Stimulated activated CD8-positive, alpha-beta memory T cell treated with anti-CD3 and anti-CD28 coated beads, Interleukin-4, amount 100 ng/mL, for 1 hour (primary cell): Measurements from ENCODE around the gene GOLGA7B.

Experiments used
- DNase-seq, 2 donors: peaks; one replicate each; pipeline ENCODE4 v3.0.0-alpha.2; 2020; ENCODE audit warnings: low read depth in 2 of 2, low spot score in 1 of 2

Gene GOLGA7B

DNA sequence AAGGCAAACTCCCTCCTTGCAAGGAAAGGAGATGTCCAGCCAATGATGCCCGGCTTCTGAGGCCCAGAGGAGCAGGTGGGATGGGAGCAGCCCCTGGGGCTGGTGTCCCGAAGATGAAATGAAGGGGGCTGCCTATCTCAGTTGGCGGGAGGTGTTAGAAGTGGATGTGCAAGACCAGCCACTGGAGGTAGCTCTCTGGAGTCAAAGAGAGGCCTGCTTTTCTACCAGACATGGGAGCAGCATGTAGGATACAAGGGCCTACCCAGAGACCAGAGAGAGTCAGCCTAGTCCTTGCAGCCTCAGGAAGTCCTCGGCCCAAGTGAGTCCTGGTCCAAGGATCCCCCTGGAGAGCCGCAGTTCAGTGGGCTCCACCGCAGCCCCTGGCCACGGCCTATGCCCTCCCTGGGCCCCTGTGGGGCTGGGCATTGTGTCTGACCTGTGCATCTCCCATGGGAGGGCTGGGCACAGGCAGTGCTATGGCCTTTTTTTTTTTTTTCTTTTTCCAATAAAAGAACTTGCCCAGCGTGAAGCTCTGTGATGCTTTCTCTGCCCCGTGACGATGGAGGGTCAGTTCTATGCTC lies 17.7 kb downstream of the GOLGA7B start:
- DNase-seq, result no peak

DNA sequence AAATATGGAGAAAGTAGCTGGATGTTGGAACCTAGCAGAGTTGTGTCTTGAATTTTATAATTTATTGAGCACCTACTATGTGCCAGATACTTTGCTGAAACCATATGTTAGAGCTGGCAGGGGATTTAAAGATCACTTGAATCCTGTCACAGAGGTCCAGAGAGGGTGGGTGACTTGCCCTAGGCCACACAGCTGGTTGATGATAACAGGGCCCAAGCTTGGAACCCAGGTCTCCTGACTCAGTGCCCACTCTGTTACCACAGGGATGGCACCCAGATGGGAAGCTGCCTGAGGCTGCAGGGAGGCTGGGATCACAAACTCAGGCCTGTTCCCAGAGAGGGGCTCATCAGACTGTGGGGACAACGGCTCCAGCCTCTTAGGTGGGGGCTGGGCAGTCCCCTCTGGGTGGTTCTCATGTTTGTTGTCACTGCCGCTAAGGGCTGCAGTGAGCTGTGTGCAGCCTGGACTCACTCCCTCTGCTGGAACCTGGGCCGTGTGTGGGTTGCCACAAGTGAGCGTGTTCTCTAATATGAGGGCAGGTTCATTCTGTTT lies 18.6 kb downstream of the GOLGA7B start:
- DNase-seq, result no peak

DNA sequence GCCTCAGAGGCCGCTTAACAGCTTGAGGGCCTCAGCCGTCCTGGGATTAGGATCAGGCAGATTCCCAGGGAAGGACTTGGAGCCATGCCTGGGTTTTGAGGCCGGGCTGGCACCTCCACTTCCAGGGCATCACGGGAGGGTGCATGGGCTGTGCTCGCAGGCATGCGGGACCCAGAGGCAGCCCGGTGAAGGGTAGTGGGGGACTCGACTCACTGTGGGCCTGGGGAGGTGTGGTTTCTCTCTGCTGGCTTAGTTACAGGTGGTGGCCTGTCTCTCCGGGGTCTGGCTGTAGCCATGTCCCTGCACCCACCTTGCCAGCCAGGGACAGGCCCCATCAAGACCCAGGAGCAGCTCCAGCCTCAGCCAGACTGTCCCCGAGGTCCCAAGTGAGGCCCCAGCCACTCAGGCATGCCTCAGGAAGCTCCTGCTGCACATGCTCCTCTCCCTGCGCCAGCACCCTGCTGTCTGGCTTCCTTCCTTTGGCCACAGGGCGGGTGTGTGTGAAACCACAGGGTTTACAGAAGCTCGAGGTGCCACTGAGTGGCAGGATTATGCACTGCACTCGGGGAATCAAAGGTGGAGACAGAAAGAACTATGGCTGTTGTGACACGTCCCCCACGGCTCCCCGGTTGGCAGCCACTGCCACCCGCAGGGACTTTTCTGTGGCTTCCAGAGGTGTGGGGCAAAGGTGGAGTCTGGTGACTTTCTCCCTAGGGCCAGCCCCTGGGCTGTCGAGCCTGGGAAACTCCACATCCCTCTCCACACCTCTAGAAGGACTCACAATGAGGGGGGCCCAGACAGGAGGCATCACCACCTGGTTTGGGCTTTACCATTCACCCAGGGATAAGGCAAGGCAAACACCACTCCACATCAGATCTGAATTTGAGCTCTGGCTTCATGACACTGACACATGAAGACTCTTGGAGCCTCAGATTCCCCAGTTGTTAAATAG lies 19.7 kb downstream of the GOLGA7B start:
- DNase-seq, result peak; percentile 51 to 69

DNA sequence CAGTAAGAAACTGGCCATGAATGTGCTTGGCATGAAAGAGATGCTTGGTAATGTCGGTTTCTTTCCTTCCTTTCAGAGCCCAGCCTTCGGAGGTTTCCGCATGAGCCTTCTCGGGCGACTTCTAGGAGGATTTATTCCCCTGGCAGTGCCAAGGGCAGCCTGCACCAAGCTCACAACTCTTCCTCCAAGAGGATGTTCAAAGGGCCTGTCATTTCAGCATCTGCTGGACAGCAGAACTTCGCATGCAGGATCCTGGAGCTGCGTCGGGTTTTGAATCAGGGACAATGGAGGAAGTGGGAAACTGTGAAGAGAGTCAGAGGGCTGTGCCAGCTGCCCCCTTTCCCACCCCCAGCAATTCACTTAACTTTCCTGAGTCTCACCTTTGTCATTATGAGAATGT lies 21.3 kb downstream of the GOLGA7B start:
- no peak for DNase-seq

DNA sequence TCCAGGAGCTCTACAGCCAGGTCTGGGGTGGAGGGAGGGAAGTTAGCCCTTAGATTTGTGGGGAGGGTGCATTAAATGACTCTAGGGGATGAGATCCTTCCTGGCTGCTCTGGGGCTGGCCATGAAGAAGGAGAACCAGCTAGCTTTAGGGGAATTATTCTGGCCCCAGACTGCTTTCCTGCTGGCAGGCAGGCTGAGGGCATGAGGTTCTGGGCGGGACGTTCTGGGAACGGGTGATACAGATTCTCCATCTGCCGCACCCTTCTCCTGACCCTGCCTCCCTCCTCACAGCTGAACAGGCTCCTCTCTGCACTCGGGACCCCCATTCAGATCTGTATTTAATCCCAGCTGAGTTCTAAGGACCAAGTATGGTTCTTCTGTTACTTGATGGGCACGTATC lies 23.9 kb downstream of the GOLGA7B start:
- no peak for DNase-seq

DNA sequence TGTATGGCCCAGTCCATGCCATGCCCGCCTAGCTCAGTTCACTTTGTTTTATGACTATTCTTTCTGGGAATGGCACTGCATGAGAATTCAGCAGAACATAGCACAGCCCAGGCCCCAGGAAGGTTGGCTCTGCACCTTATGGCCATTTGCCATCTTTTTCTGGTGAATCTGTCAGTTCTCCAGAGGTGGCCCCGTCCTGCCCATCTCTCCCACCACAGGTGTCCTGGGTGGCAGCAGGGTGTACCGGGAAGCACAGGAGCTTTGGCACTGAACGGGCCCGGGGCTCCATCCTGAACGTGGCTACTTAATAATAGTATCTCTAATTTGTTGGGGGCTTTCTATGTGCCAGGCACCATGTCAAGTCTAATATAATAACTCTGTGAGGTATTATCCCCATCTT lies 24.7 kb downstream of the GOLGA7B start:
- DNase-seq, result no peak

DNA sequence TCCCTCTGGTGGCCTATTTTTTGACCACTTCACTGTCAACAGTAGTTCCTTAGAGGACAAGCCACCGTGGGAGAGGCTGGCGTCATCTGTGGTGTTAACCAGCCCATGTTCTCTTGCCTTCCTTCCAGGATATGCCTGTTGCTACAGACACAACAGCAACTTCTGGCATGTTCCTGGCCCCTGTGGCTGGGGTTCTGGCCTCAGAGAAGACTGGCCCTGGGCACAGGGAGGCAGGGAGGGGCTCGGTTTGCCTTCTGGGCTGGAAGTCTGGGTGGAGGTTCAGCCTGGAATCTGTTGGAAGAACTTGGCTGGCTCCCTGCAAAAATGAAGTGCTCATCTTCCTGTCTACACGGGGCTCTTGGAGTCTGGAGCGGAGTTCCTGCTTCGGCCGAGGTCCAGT lies 25.7 kb downstream of the GOLGA7B start:
- DNase-seq, result no peak

DNA sequence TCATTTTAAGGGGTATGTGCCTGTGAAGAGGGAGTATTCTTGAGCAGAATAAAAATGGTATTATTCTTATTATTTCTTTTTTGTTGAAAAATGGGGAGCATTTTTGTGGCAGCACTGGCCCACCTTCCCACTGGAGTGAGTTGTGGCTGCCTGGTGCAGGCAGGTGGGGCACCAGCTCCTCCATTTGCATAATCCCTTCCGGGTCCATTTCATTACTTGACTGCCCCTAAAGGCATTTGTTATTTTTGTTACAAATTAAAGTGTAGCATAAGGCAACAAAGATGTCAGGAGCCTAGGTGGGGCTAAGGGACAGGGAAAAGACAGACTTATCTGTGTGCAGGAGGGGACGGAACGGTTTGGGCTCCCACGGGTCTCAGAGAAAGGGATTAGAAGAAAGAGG lies 26.8 kb downstream of the GOLGA7B start:
- DNase-seq, result no peak

DNA sequence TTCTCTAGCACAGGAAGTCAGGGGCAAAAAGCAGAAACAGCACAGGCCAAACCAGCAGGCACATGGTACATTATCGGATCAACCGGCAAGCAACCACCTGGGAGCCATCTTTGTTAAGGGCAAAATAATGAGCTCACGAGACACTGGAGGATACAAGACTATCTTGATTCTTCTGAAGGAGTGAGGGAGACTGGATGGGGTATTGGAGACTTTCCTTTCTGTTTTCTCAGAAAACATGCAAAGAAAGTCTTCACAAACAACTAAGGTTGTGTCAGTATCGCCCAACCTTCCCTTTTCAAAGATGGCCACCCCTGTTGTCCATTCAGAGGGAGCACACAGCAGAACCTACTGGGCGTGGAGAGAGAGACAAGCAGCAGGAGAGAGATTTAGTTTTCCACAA lies 29.6 kb downstream of the GOLGA7B start:
- no peak for DNase-seq

DNA sequence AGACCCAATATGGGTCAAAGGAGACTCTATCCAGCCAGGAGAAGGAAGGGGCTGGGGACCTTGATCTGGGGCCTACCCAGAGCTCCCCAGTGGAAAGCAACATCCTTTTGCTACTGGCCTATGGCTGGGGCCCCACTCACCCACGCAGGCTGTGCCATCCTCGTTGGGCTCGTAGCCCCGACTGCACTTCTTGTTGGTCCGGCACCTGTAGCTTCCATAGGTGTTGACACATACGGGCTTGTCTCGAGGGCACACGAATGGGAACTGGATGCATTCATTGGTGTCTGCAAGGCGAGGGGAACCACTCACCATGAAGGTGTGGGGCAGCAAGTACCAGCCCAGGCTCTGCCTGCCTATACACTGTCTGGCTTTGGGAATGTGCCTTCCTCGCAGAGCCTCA lies 30.5 kb downstream of the GOLGA7B start:
- DNase-seq, result no peak

DNA sequence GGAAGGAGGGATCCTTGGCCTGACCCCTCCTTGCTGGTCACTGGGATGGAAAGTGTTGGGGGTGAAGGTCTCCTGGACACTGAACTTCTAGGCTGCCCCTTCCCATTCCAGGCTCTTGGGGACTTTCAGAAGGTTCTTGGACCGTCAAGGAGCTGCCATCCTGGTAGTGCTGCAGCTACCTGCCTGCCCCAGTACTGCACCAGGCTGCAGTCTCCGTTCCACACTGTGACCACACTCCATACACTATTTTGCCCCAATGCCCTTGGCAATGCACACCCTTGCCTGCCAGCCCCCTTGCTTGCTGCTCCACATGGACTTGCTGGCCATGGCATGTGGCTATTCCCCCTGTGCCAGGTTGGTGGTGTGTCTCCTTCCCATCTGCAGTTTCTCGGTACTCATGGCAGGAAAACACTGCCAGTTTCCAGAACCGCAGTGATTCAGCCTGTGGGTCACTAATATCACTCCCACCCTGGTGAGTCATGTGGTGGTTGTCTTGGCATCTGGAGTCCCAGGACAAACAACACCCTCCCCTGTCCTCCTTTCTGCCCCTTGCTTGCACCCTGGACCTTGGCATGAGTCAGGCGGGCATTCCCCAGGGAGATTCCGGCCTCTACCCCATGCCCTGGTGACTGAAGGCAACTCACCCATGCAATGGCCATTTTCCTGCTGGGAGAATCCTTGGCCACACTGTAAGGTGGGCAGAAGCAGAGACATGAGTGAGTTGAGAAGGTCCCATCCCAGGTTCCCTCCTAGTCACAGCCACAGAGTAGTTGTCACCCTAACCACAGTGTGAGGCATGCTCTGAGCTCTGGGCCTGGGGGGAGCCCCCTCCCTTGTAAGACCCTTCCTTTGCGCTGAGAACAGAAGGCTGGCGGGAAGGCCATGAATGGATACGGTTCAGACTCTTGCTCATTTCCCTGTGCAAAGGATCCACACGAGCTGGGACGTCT lies 32.8 kb downstream of the GOLGA7B start:
- DNase-seq, result no peak

DNA sequence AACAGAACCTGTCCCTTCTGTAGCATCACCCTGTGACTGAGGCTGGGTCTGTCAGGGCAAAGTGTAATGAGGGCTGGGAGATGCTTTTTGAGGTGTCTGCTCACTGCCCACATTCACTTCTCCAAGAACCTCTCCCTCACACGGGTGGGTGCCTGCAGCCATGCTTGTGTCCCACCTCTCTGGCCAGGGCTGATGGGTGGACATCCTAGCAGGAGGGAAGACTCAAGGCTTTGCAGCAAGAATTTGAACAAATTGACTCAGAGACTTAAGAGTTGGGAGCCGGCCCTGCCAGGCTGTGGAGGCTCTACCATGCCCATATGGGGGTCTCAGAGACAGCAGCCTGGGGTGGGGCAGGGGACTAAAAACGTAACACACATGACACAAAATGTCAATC lies 33.4 kb downstream of the GOLGA7B start:
- DNase-seq, result no peak

DNA sequence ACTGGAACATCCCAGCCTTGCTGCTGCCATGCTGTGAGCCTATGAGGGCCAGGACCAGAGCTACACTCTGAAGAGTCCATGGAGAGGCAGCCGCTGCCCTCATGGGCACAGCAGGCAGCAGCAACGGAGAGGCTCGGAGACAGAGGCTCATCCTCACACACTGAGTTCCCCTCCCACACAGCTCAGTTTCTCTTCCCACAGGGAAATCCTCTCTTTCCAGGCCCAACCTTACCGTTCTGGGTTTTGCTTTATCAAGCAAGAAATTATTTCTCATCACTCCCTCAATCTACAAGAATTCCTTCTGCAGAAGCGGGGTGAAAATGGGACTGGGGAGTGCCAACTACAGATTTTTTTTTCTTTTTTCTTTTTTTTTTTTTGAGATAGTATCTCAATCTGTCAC lies 36.6 kb downstream of the GOLGA7B start:
- no peak for DNase-seq

DNA sequence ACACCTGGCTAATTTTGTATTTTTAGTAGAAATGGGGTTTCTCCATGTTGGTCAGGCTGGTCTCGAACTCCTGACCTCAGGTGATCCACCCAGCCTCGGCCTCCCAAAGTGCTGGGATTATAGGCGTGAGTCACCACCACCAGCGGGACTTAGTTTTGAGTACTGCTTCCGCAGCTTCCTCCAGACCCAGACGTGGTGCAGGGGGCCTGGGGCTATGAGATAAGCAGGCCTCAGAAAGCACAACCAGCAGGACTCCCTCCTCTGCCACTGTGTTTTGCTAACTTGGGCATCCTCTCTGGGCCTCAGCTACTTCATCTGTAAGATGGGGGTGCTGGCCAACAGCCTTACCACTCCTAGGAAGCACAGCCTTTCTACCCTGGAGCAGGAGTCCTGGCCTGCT lies 37.8 kb downstream of the GOLGA7B start:
- no peak for DNase-seq

DNA sequence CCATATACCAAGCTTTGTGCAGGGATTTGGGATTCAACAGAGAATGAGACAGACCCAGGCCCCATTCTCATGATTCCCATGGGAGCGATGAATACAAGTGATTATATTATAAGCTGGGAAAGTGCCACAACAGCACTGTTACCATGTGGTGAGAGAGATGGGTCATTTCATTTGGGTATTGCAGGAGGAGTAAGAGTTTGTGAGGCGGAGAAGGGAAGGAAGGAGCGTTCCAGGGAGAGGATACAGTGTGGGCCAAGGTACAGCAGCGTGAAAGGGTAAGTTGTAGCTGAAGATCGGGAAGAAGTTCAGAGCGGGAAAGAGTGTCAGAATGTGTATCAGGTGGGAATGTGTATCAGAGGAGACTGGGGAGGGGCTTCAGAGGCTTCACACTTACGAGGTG lies 38.5 kb downstream of the GOLGA7B start:
- no peak for DNase-seq

DNA sequence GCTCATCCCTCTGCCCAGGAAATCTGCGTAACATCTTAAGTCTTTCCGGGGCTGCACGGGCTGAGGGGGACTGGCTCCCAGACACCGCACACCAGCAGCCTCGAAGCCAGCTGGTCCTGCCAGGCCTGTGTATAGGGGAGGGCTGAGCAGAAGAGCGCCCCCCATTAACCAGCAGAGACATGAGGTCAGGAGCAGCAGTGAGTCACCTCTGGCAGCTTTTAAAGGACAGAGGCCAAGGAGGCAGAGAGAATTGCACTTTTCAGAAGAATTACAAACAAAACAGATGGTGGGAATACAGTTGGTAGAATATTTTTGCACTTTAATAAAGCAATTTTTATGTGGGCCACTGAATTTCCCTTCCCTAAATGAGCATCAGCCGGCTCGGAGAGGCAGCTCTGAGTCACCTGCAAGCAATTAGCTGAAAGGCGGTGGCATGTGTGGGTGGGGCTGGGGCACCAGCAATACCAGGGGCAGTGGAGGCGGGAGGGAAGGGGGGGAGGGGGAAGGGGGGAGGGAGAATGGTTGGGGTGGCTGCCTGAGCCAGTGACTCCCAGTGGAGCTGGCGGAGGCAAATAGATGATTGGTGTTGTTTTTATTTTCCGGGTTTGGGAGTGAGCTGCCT lies 39.1 kb downstream of the GOLGA7B start:
- DNase-seq, result no peak

DNA sequence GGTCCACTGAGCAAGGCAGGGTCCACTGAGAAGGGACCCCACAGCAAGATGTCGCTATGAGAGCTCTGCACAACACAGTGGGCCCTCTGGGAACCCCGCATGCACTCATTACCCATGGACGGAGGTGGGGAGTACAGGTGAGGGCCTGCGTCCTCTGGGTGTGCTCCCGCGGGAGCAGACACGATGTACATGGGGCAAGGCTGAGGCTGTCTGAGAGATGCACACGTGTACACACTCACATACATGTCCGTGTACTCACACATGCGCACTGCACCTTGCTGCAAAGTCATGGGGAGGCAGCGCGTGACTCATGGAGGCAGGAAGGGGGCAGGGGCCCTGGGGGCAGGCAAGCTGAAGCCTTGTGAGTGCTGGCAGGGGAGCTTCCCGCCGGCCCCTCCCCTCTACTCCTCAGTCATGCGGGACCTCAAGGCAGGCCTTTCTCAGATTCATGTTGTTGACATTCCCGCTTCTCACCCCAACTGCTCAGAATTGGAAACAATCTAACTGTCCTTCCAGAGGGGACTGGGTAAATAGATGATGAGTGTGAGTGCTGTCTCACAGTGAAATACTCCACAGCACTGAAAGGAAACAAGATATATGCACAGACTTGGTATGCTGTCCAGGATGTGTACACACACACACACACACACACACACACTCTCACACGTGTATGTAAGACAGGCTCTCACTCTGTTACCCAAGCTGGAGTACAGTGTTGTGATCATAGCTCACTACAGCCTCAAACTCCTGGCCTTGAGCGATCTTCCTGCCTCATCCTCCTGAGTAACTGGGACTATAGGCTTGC lies 40.0 kb downstream of the GOLGA7B start:
- no peak for DNase-seq

DNA sequence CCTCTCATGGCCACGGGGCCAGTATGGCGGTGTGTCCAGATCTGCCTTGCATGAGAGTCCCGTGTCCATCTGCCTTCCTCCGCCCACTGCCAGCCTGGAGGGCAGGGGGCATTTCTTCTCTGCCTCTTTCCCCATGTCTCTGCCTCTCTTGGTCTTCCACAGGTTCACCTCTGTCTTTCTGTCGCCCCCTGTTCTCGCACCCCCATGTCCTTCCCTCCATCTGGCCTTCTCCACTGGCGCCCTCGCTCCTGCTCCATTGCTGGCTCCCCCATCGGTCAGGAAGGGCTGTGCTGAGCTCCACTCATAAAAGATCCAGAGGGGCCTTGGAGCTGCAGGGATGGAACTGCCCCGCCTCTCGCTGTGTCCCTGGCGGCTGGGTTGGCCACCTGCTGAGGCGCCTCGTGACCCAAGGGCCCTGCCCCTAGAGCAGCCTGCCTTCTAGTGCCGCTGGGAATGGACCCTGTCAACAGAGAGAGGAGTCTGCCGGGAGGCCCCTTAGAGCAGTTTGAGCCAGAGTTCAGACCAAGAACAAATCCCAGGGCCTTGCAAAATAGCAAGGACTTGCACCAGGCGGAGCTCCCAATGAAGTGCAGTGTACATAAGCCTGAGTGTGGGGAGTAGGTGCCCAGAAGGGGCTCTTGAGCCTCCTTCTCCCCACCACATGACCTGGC lies 42.0 kb downstream of the GOLGA7B start:
- DNase-seq, result no peak

DNA sequence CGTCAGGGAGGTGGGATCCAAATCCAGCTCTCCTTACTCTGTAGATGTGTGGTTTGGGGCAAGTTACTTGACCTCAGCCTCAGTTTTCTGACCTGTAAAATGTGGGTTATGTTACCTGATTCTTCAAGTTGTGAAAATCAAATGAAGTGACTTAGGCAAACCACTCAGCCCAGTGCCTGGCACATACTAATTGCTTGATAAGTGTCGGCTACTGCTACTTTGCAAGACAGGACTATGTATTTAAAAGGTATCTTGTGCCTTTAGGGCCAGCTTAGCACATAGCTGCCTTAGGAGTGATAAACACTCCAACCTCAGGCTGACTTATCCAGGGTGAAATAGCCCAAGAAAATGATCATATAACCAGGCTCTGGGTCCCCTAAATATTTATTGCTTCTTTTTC lies 42.9 kb downstream of the GOLGA7B start:
- DNase-seq, result no peak

DNA sequence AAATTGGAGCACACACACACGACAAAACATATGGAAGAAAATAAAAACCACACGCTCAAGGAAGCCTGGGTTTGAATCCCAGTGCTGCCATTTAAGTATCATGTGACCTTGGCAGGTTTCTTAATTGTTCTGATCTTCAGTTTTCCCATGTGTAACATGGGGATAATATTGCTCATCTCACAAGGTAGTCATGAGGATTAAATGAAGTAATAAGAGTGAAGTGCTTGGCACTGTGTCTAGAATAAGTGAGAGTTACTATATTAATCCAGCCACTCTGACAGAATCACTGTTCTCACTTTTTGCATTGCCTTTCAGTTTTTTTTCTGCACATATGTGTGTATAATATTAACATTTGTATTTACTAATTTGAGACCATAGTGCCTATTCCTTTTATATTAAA lies 43.3 kb downstream of the GOLGA7B start:
- DNase-seq, result no peak
